GM10266 (cell line): ENCODE results near the gene UBLCP1.

Source experiments
- DNase-seq: peaks from one replicate; pipeline ENCODE4 v3.0.0; 2012; ENCODE audit errors: extremely low spot score
- TF ChIP-seq, protein P1 (sequence below): IDR thresholded peaks from 2 replicates; pipeline ENCODE4 v1.5.1; 2012; ENCODE audit warnings: mild to moderate bottlenecking, low read depth; ENCODE audit not compliant: control insufficient read depth, insufficient read depth; ENCODE audit errors: missing control alignments

UBLCP1 gene

GRCh38 chr5:159262859-159263568 lies at the start of gene UBLCP1:
TSS of gene UBLCP1 (plus strand) at chr5:159263290. CDS start at chr5:159268916, 5,626 bp downstream.
- TF ChIP-seq, protein P1, sequence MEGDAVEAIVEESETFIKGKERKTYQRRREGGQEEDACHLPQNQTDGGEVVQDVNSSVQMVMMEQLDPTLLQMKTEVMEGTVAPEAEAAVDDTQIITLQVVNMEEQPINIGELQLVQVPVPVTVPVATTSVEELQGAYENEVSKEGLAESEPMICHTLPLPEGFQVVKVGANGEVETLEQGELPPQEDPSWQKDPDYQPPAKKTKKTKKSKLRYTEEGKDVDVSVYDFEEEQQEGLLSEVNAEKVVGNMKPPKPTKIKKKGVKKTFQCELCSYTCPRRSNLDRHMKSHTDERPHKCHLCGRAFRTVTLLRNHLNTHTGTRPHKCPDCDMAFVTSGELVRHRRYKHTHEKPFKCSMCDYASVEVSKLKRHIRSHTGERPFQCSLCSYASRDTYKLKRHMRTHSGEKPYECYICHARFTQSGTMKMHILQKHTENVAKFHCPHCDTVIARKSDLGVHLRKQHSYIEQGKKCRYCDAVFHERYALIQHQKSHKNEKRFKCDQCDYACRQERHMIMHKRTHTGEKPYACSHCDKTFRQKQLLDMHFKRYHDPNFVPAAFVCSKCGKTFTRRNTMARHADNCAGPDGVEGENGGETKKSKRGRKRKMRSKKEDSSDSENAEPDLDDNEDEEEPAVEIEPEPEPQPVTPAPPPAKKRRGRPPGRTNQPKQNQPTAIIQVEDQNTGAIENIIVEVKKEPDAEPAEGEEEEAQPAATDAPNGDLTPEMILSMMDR = no peak
- peak; percentile 85 for DNase-seq

- TF ChIP-seq, protein P1 = no peak
- DNase-seq = no peak
These were observed 48.4 kb upstream of the UBLCP1 start for GRCh38 chr5:159214486-159215271.

DNA sequence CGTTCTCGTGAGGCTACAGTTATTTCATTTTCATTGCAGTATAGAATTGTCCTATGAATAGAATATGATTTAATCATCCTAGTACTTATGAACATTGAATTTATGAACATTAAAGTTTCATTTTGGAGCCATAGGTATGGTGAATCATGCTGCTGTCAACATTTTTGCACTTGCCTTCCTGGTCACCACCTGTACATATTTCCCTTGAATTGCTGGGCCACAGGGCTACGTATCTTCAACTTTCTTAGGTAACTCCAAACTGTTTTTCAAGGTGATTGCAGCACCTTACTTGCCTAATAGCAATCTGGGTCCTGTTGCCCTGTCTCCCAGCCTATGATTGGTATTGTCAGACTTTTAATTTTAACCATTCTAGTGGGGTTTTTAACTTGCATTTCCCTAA lies 47.2 kb upstream of the UBLCP1 start:
- no peak for DNase-seq

DNA sequence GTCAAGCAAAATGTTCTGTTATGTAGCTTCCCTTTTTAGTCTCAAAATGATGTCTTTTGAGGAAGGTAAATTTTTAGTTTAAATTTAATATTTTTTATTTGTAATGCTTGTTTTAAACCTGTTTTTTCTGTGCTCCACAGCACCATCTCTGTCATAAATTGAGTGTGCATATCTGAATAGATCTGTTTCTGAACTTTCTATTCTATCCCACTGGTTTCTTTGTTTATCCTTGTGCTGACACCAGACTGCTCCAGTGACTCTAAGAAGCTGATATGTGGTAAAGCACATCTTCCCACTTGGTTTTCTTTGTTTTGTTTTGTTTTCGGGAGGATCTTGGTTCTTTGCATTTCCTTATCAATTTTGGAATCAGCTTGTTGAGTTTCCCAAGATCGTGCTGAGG lies 46.6 kb upstream of the UBLCP1 start:
- no peak for DNase-seq
- TF ChIP-seq, protein P1 = no peak

More for the DNA sequence above, 47.2 kb upstream of the UBLCP1 start:
- TF ChIP-seq, protein P1 = no peak

- DNase-seq = no peak
- TF ChIP-seq, protein P1 = no peak
These were observed 45.9 kb upstream of the UBLCP1 start for GRCh38 chr5:159217236-159217635.

- TF ChIP-seq, protein P1 = no peak
These were observed 44.5 kb upstream of the UBLCP1 start for GRCh38 chr5:159218595-159219023.

DNA sequence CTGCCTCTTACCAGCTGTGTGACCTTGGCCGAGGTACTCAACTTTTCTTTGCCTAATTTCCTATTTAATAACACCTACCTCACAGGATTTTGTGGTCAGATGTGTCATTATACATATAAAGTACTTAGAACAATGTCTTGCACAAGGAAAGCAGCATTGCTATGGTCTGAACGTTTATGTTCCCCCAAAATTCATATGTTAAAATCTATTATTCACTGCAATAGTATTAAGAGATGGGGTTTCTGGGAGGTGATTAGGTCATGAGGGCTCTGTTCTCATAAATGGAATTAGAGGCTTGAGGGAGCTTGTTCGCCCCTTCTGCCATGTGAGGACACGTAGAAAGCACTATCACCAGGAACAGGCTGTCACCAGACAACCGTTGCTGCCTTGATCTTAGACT lies 42.9 kb upstream of the UBLCP1 start:
- DNase-seq = no peak
- TF ChIP-seq, protein P1 = no peak

More at GRCh38 chr5:159218595-159219023, 44.5 kb upstream of the UBLCP1 start:
- DNase-seq = no peak
